Measurements from ENCODE around the gene SLC29A1.
A peak's percentile ranks its signal among the peaks of the same experiment; 100 is the strongest.

The SLC29A1 gene

GRCh38 chr6:44243345-44243744 lies 19.9 kb downstream of the SLC29A1 start:
- H4K8ac ChIP-seq (ENCODE audit: low read depth, low read length) = no peak overlapping the region
- peaks cover 16% of the 10 kb centered on the region for H3K79me1 ChIP-seq (ENCODE audit: low read length)
- peaks cover 2 to 5% of the 10 kb centered on the region in 2 experiments for H3K4me1 ChIP-seq (ENCODE audit: control insufficient read depth in 1 of 2, insufficient read depth in 2 of 2, low read length in 2 of 2)
- no peak overlapping the region for H2AK5ac ChIP-seq (ENCODE audit: low read length)
- H3K36me3 ChIP-seq (ENCODE audit: control insufficient read depth in 1 of 2, insufficient read depth in 2 of 2, low read length in 2 of 2) = peaks cover 0 to 2% of the 10 kb centered on the region in 2 experiments
- H2BK5ac ChIP-seq (ENCODE audit: low read depth, low read length, poor library complexity) = no peak overlapping the region
- H3K27me3 ChIP-seq (ENCODE audit: insufficient read depth, low read length) = no peaks in the 10 kb centered on the region
- H3K18ac ChIP-seq (ENCODE audit: low read length) = no peak overlapping the region
- DNase-seq = no peak
- peaks cover 16% of the 10 kb centered on the region for H3K79me2 ChIP-seq (ENCODE audit: control insufficient read depth, insufficient read depth, low read length, poor library complexity)
- no peak overlapping the region for H2AFZ ChIP-seq (ENCODE audit: insufficient read depth, low read length, poor library complexity)
- H4K91ac ChIP-seq (ENCODE audit: low read depth, low read length) = no peak overlapping the region
- no peak overlapping the region for H3K23ac ChIP-seq (ENCODE audit: low read length)
- H3K4ac ChIP-seq (ENCODE audit: low read depth, low read length) = no peak overlapping the region
- H3K4me3 ChIP-seq (ENCODE audit: low read depth, low read length) = no peak overlapping the region
- H3K14ac ChIP-seq (ENCODE audit: low read length) = no peak overlapping the region
- no peak overlapping the region for H2BK120ac ChIP-seq (ENCODE audit: insufficient read depth, low read length, poor library complexity)
- no peak overlapping the region for H3K27ac ChIP-seq (ENCODE audit: low read depth, low read length)
- no peak overlapping the region for H3K9ac ChIP-seq (ENCODE audit: low read length)
- peaks cover 4% of the 10 kb centered on the region for H3K9me3 ChIP-seq (ENCODE audit: insufficient read depth, low read depth, low read length)
- no peak overlapping the region for H4K12ac ChIP-seq (ENCODE audit: low read depth, low read length)
- no peak overlapping the region for H2BK12ac ChIP-seq (ENCODE audit: low read length)
- no peak overlapping the region for H3K4me2 ChIP-seq (ENCODE audit: low read length)
- no CpG with 5 or more reads among the region's 7 CpGs for WGBS (ENCODE audit: extremely low coverage, insufficient coverage, insufficient read length)

GRCh38 chr6:44245391-44245911 lies 22.1 kb downstream of the SLC29A1 start:
- WGBS (ENCODE audit: extremely low coverage, insufficient coverage, insufficient read length) = no CpG with 5 or more reads among the region's 12 CpGs
- Histone ChIP-seq H3K4me3 (ENCODE audit: low read depth, low read length) (peak overlapping the region; percentile 60), H4K8ac (ENCODE audit: low read depth, low read length) (peak overlapping the region; percentile 72)

GRCh38 chr6:44245912-44246662 lies 22.7 kb downstream of the SLC29A1 start:
- peak overlapping the region; percentile 62 for H3K9ac ChIP-seq (ENCODE audit: low read length)
- H3K4me2 ChIP-seq (ENCODE audit: low read length) = peak overlapping the region; percentile 86
- H3K4ac ChIP-seq (ENCODE audit: low read depth, low read length) = peak overlapping the region; percentile 46
- H2BK120ac ChIP-seq (ENCODE audit: insufficient read depth, low read length, poor library complexity) = peak overlapping the region; percentile 78
- H3K18ac ChIP-seq (ENCODE audit: low read length) = peak overlapping the region; percentile 54
- H3K36me3 ChIP-seq (ENCODE audit: control insufficient read depth in 1 of 2, insufficient read depth in 2 of 2, low read length in 2 of 2) = peaks cover 10 to 25% of the 10 kb centered on the region in 2 experiments
- peak overlapping the region; percentile 16 for H2AK5ac ChIP-seq (ENCODE audit: low read length)
- H3K14ac ChIP-seq (ENCODE audit: low read length) = peak overlapping the region; percentile 62
- H2AFZ ChIP-seq (ENCODE audit: insufficient read depth, low read length, poor library complexity) = peak overlapping the region; percentile 61
- H3K79me1 ChIP-seq (ENCODE audit: low read length) = peaks cover 16% of the 10 kb centered on the region
- peak overlapping the region; percentile 7 for H2BK12ac ChIP-seq (ENCODE audit: low read length)
- peak overlapping the region; percentile 78 for H4K91ac ChIP-seq (ENCODE audit: low read depth, low read length)
- H3K9me3 ChIP-seq (ENCODE audit: insufficient read depth, low read depth, low read length) = peaks cover 1% of the 10 kb centered on the region
- H3K27me3 ChIP-seq (ENCODE audit: insufficient read depth, low read length) = no peaks in the 10 kb centered on the region
- peak overlapping the region; percentile 81 for H3K4me3 ChIP-seq (ENCODE audit: low read depth, low read length)
- H2BK5ac ChIP-seq (ENCODE audit: low read depth, low read length, poor library complexity) = peak overlapping the region; percentile 60
- peak overlapping the region; percentile 82 for H4K8ac ChIP-seq (ENCODE audit: low read depth, low read length)
- peaks cover 21% of the 10 kb centered on the region for H3K79me2 ChIP-seq (ENCODE audit: control insufficient read depth, insufficient read depth, low read length, poor library complexity)
- H3K27ac ChIP-seq (ENCODE audit: low read depth, low read length) = peak overlapping the region; percentile 65
- no CpG with 5 or more reads among the region's 62 CpGs for WGBS (ENCODE audit: extremely low coverage, insufficient coverage, insufficient read length)
- H3K4me1 ChIP-seq (ENCODE audit: control insufficient read depth in 1 of 2, insufficient read depth in 2 of 2, low read length in 2 of 2) = peaks cover 2 to 10% of the 10 kb centered on the region in 2 experiments
- peak; percentile 90 to 96 for DNase-seq
- peak overlapping the region; percentile 57 for H4K12ac ChIP-seq (ENCODE audit: low read depth, low read length)
- no peak overlapping the region for H3K23ac ChIP-seq (ENCODE audit: low read length)

More at GRCh38 chr6:44245391-44245911, 22.1 kb downstream of the SLC29A1 start:
- no peaks in the 10 kb centered on the region for H3K27me3 ChIP-seq (ENCODE audit: insufficient read depth, low read length)
- H2BK120ac ChIP-seq (ENCODE audit: insufficient read depth, low read length, poor library complexity) = peak overlapping the region; percentile 19
- H3K79me1 ChIP-seq (ENCODE audit: low read length) = peaks cover 16% of the 10 kb centered on the region
- H3K4ac ChIP-seq (ENCODE audit: low read depth, low read length) = no peak overlapping the region
- DNase-seq = no peak
- H3K36me3 ChIP-seq (ENCODE audit: control insufficient read depth in 1 of 2, insufficient read depth in 2 of 2, low read length in 2 of 2) = peaks cover 10 to 19% of the 10 kb centered on the region in 2 experiments
- H3K23ac ChIP-seq (ENCODE audit: low read length) = no peak overlapping the region
- H3K18ac ChIP-seq (ENCODE audit: low read length) = peak overlapping the region; percentile 54
- peak overlapping the region; percentile 16 for H3K14ac ChIP-seq (ENCODE audit: low read length)
- peak overlapping the region; percentile 31 for H4K91ac ChIP-seq (ENCODE audit: low read depth, low read length)
- H3K9ac ChIP-seq (ENCODE audit: low read length) = no peak overlapping the region
- H2AFZ ChIP-seq (ENCODE audit: insufficient read depth, low read length, poor library complexity) = no peak overlapping the region
- H3K4me1 ChIP-seq (ENCODE audit: control insufficient read depth in 1 of 2, insufficient read depth in 2 of 2, low read length in 2 of 2) = peaks cover 2 to 10% of the 10 kb centered on the region in 2 experiments
- peak overlapping the region; percentile 86 for H3K4me2 ChIP-seq (ENCODE audit: low read length)
- peak overlapping the region; percentile 16 for H2AK5ac ChIP-seq (ENCODE audit: low read length)
- H4K12ac ChIP-seq (ENCODE audit: low read depth, low read length) = peak overlapping the region; percentile 57
- peaks cover 1% of the 10 kb centered on the region for H3K9me3 ChIP-seq (ENCODE audit: insufficient read depth, low read depth, low read length)
- peaks cover 21% of the 10 kb centered on the region for H3K79me2 ChIP-seq (ENCODE audit: control insufficient read depth, insufficient read depth, low read length, poor library complexity)
- no peak overlapping the region for H2BK5ac ChIP-seq (ENCODE audit: low read depth, low read length, poor library complexity)
- peak overlapping the region; percentile 12 for H2BK12ac ChIP-seq (ENCODE audit: low read length)
- no peak overlapping the region for H3K27ac ChIP-seq (ENCODE audit: low read depth, low read length)

- peaks cover 2 to 10% of the 10 kb centered on the region in 2 experiments for H3K4me1 ChIP-seq (ENCODE audit: control insufficient read depth in 1 of 2, insufficient read depth in 2 of 2, low read length in 2 of 2)
- H4K91ac ChIP-seq (ENCODE audit: low read depth, low read length) = peak within 1 kb of the TSS; percentile 88
- H3K18ac ChIP-seq (ENCODE audit: low read length) = peak within 1 kb of the TSS; percentile 71
- H3K9ac ChIP-seq (ENCODE audit: low read length) = peak within 1 kb of the TSS; percentile 95
- peaks cover 1% of the 10 kb centered on the region for H3K9me3 ChIP-seq (ENCODE audit: insufficient read depth, low read depth, low read length)
- H2AK5ac ChIP-seq (ENCODE audit: low read length) = peak within 1 kb of the TSS; percentile 70
- peak within 1 kb of the TSS; percentile 60 for H2BK5ac ChIP-seq (ENCODE audit: low read depth, low read length, poor library complexity)
- no peak within 1 kb of the TSS for H3K23ac ChIP-seq (ENCODE audit: low read length)
- H4K8ac ChIP-seq (ENCODE audit: low read depth, low read length) = peak within 1 kb of the TSS; percentile 84
- H2AFZ ChIP-seq (ENCODE audit: insufficient read depth, low read length, poor library complexity) = peak within 1 kb of the TSS; percentile 61
- H2BK12ac ChIP-seq (ENCODE audit: low read length) = peak within 1 kb of the TSS; percentile 7
- no peaks in the 10 kb centered on the region for H3K27me3 ChIP-seq (ENCODE audit: insufficient read depth, low read length)
- H3K79me1 ChIP-seq (ENCODE audit: low read length) = peaks cover 16% of the 10 kb centered on the region
- no CpG with 5 or more reads among the region's 34 CpGs for WGBS (ENCODE audit: extremely low coverage, insufficient coverage, insufficient read length)
- H3K36me3 ChIP-seq (ENCODE audit: control insufficient read depth in 1 of 2, insufficient read depth in 2 of 2, low read length in 2 of 2) = peaks cover 13 to 31% of the 10 kb centered on the region in 2 experiments
- peak within 1 kb of the TSS; percentile 86 for H3K4me2 ChIP-seq (ENCODE audit: low read length)
- H3K27ac ChIP-seq (ENCODE audit: low read depth, low read length) = peak within 1 kb of the TSS; percentile 82
- peak; percentile 98 for DNase-seq
- H3K79me2 ChIP-seq (ENCODE audit: control insufficient read depth, insufficient read depth, low read length, poor library complexity) = peaks cover 21% of the 10 kb centered on the region
- peak within 1 kb of the TSS; percentile 57 for H4K12ac ChIP-seq (ENCODE audit: low read depth, low read length)
- H3K4me3 ChIP-seq (ENCODE audit: low read depth, low read length) = peak within 1 kb of the TSS; percentile 88
- H3K4ac ChIP-seq (ENCODE audit: low read depth, low read length) = peak within 1 kb of the TSS; percentile 100
- H3K14ac ChIP-seq (ENCODE audit: low read length) = peak within 1 kb of the TSS; percentile 94
- H2BK120ac ChIP-seq (ENCODE audit: insufficient read depth, low read length, poor library complexity) = peak within 1 kb of the TSS; percentile 78
Measured at GRCh38 chr6:44246663-44247337, 23.4 kb downstream of the SLC29A1 start, which contains the start of gene HSP90AB1. Gene HSP90AB1 (plus strand): TSS chr6:44247101. CDS start chr6:44248630, 1,529 bp downstream.
